DND-41 (cell line): ENCODE results near the gene DGKG.

Experiments
- ATAC-seq: fragments of 200-7000 bp; cut with Tn5 transposase; 3 replicates; pipeline ENCODE4 v1.9.1; 2021; ENCODE audit warnings: low read depth; ENCODE audit not compliant: insufficient read depth
- DNase-seq: peaks from one replicate; pipeline ENCODE4 v3.0.0-alpha.2; 2020
- H2AFZ ChIP-seq: 2 replicates; pipeline ENCODE4 v1.6.0; 2012; ENCODE audit warnings: low read depth, low read length
- H3K27ac ChIP-seq: 2 replicates; pipeline ENCODE4 v1.5.1; 2012; ENCODE audit warnings: low read length, inconsistent platforms
- H3K27me3 ChIP-seq: fragments of 200-600 bp; sonication (generic); 2 replicates; pipeline ENCODE4 v1.6.0; 2012; ENCODE audit warnings: low read length, mild to moderate bottlenecking, inconsistent platforms; ENCODE audit not compliant: insufficient read depth, poor library complexity
- H3K36me3 ChIP-seq: 2 replicates; pipeline ENCODE4 v1.5.1; 2012; ENCODE audit warnings: low read length, inconsistent platforms; ENCODE audit not compliant: insufficient read depth
- H3K4me1 ChIP-seq: 2 replicates; pipeline ENCODE4 v1.5.1; 2012; ENCODE audit warnings: mild to moderate bottlenecking, low read length; ENCODE audit not compliant: insufficient read depth
- H3K4me2 ChIP-seq: 2 replicates; pipeline ENCODE4 v1.6.0; 2012; ENCODE audit warnings: mild to moderate bottlenecking, moderate library complexity, low read length, inconsistent platforms; ENCODE audit not compliant: insufficient read depth
- H3K4me3 ChIP-seq, 2 experiments: fragments of 200-600 bp in 1 of 2; shearing (Covaris generic) in 1 of 2; 2 replicates each; pipeline ENCODE4 v1.5.1; 2012 to 2016; ENCODE audit warnings: inconsistent platforms in 2 of 2, low read length in 2 of 2, mild to moderate bottlenecking in 2 of 2, low read depth in 1 of 2, moderate library complexity in 1 of 2
- H3K79me2 ChIP-seq: 2 replicates; pipeline ENCODE4 v1.6.0; 2012; ENCODE audit warnings: low read length, inconsistent platforms; ENCODE audit not compliant: insufficient read depth
- H3K9ac ChIP-seq: 2 replicates; pipeline ENCODE4 v1.6.0; 2012; ENCODE audit warnings: low read depth, mild to moderate bottlenecking, inconsistent platforms, low read length, moderate library complexity
- H3K9me3 ChIP-seq: 2 replicates; pipeline ENCODE4 v1.5.1; 2012; ENCODE audit warnings: low read length, moderate library complexity, mild to moderate bottlenecking, inconsistent platforms; ENCODE audit not compliant: insufficient read depth, severe bottlenecking
- H4K20me1 ChIP-seq: 2 replicates; pipeline ENCODE4 v1.6.0; 2012; ENCODE audit warnings: low read length; ENCODE audit not compliant: insufficient read depth
- EZH2 ChIP-seq: IDR thresholded peaks from 3 replicates; pipeline ENCODE4 v1.6.1; 2012; ENCODE audit warnings: borderline replicate concordance, low read depth, mild to moderate bottlenecking, moderate library complexity, low read length, inconsistent platforms; ENCODE audit not compliant: severe bottlenecking
- TF ChIP-seq, protein P1 (sequence below): IDR thresholded peaks from 2 replicates; pipeline ENCODE4 v1.5.1; 2012; ENCODE audit warnings: borderline replicate concordance, low read length, moderate library complexity, mild to moderate bottlenecking; ENCODE audit not compliant: poor library complexity, severe bottlenecking; ENCODE audit errors: extremely low read depth

DGKG gene

DNA sequence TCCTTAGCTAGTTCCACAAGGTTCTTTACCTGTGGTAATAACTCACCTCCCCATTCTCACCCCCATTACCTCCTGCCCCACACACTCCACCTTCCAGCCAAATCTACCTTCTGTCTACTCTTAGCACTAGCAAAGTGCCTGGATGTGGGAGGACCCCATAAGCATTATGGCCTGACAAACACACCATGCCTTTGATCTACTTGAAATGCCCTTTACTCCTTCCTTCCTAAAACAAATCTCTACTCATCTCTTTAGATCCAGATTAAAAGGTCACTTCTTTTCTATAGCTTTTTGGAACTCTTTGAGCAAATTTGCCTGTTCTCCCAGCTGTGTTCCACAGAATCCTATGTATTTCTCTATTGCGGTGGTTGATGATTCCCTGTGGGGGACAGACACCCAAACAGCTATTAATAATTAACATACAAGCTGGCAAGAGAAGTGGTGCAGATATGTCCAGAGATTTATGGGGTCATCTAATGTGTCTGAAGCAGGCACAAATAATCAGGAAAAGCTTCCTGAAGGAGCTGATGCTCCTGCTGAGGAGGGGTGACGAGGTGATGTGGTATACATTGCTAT is 34.0 kb downstream of the DGKG start:
- no peaks in the 10 kb centered on the region for H3K4me1 ChIP-seq
- no peak overlapping the region for H3K9ac ChIP-seq
- no peak overlapping the region for H3K4me2 ChIP-seq
- DNase-seq (no peak), ATAC-seq (no peak)
- H3K79me2 ChIP-seq: no peaks in the 10 kb centered on the region
- TF ChIP-seq, protein P1, sequence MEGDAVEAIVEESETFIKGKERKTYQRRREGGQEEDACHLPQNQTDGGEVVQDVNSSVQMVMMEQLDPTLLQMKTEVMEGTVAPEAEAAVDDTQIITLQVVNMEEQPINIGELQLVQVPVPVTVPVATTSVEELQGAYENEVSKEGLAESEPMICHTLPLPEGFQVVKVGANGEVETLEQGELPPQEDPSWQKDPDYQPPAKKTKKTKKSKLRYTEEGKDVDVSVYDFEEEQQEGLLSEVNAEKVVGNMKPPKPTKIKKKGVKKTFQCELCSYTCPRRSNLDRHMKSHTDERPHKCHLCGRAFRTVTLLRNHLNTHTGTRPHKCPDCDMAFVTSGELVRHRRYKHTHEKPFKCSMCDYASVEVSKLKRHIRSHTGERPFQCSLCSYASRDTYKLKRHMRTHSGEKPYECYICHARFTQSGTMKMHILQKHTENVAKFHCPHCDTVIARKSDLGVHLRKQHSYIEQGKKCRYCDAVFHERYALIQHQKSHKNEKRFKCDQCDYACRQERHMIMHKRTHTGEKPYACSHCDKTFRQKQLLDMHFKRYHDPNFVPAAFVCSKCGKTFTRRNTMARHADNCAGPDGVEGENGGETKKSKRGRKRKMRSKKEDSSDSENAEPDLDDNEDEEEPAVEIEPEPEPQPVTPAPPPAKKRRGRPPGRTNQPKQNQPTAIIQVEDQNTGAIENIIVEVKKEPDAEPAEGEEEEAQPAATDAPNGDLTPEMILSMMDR: no peak
- TF ChIP-seq EZH2: no peak
- H3K27me3 ChIP-seq: peaks cover 27% of the 10 kb centered on the region
- H2AFZ ChIP-seq: no peak overlapping the region
- no peaks in the 10 kb centered on the region for H3K9me3 ChIP-seq
- no peaks in the 10 kb centered on the region for H3K36me3 ChIP-seq
- no peak overlapping the region for H3K4me3 ChIP-seq
- no peak overlapping the region for H3K27ac ChIP-seq
- H4K20me1 ChIP-seq: no peaks in the 10 kb centered on the region

DNA sequence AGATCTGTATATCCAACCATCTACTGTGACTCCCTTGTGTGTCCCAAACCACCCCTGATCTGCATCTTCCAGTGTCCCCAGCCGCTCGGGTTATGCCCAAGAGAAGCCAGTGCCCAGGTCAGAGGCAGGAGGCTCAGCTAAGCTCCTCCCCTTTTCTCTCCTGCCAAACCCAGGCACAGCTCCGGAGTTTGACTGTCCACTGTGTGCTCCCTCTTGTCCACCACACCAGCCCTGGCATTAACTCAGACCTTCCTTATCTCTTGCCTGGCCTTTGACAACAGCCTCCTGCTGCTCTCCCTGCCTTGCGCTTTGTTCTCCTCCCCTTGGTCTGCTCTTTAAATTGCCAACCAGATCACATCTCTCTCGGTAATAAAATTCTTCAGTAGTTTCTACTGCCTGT is 39.3 kb downstream of the DGKG start:
- H3K4me3 ChIP-seq: no peak overlapping the region
- no peak overlapping the region for H3K27ac ChIP-seq
- H3K27me3 ChIP-seq: peaks cover 5% of the 10 kb centered on the region
- TF ChIP-seq EZH2: no peak
- TF ChIP-seq, protein P1: no peak
- no peaks in the 10 kb centered on the region for H4K20me1 ChIP-seq
- no peak for DNase-seq
- ATAC-seq: no peak
- H2AFZ ChIP-seq: no peak overlapping the region
- no peaks in the 10 kb centered on the region for H3K9me3 ChIP-seq
- H3K79me2 ChIP-seq: no peaks in the 10 kb centered on the region
- no peaks in the 10 kb centered on the region for H3K36me3 ChIP-seq
- no peak overlapping the region for H3K4me2 ChIP-seq
- H3K4me1 ChIP-seq: no peaks in the 10 kb centered on the region
- no peak overlapping the region for H3K9ac ChIP-seq

DNA sequence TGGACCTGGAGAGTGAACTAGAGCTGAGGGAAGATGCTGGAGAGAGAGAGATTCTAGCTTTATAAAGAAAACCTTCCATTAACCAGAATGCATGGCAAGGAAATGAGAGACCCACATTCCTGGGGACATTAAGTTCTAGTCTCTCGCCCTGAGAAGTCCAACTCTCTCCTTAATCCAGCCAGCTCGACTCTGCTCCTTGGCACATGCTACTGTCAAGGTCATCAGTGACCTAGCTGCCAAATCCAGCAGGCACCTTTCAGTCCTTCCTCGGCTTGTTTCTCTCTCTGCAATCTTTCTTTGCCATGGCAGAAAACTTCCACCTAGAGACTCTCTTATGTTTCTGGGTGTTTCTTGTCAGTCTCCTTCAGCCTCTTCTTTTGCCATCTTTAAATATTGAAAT is 40.3 kb downstream of the DGKG start:
- Histone ChIP-seq H3K4me2 (no peak overlapping the region), H2AFZ (no peak overlapping the region), H3K27me3 (peaks cover 3% of the 10 kb centered on the region), H3K27ac (no peak overlapping the region), H4K20me1 (no peaks in the 10 kb centered on the region), H3K79me2 (no peaks in the 10 kb centered on the region), H3K9ac (no peak overlapping the region), H3K4me1 (no peaks in the 10 kb centered on the region), H3K36me3 (no peaks in the 10 kb centered on the region), H3K9me3 (no peaks in the 10 kb centered on the region), H3K4me3 (no peak overlapping the region)
- no peak for TF ChIP-seq EZH2
- TF ChIP-seq, protein P1: no peak
- DNase-seq (no peak), ATAC-seq (no peak)
